ENCODE measurements around the gene GUCD1. TPM values are rescaled to one million over a fixed set of nuclear protein-coding genes. Genes with fewer than 3 reads are reported as not detected.

GUCD1 gene
- total RNA-seq, 2 experiments from 2014 or later: 103 to 104 TPM

DNA sequence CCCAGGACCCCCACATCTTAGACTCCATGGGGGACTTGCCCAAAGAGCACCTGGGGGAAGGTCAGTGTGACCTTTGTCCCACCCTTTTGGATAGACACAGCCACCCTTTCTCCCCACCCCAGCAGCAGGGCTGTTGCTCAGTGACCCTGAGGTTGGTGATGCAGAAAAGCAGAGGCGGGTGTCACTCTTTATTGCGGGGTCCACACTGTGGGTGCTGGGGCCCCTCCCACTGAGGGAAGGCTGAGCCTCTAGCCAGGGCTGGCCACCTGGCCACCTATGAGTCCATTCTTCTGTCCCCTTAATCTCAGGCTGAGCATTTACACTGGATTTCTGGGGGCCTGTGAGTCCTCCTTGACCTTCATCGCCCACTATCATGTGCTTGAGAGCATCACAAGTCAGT lies 30.5 kb upstream of the GUCD1 start:
- Mint-ChIP-seq H3K4me3 (no peak overlapping the region), H3K27ac (no peak overlapping the region), H3K36me3 (no peaks in the 10 kb centered on the region), H3K4me1 (peaks cover 3% of the 10 kb centered on the region), H3K9me3 (no peaks in the 10 kb centered on the region), H3K27me3 (no peaks in the 10 kb centered on the region)
- ATAC-seq (ENCODE audit: low read depth) (no peak), DNase-seq (no peak)
- POLR2A ChIA-PET: no interaction called here

GRCh38 chr22:24584871-24585411 lies 30.0 kb upstream of the GUCD1 start:
- no peak for DNase-seq
- H3K36me3 Mint-ChIP-seq: no peaks in the 10 kb centered on the region
- no peak for ATAC-seq (ENCODE audit: low read depth)
- peaks cover 3% of the 10 kb centered on the region for H3K4me1 Mint-ChIP-seq
- POLR2A ChIA-PET: no interaction called here
- H3K27ac Mint-ChIP-seq: no peak overlapping the region
- no peaks in the 10 kb centered on the region for H3K27me3 Mint-ChIP-seq
- H3K9me3 Mint-ChIP-seq: no peaks in the 10 kb centered on the region
- no peak overlapping the region for H3K4me3 Mint-ChIP-seq

GRCh38 chr22:24584166-24584790 lies 29.3 kb upstream of the GUCD1 start:
- ATAC-seq (ENCODE audit: low read depth): no peak
- no peaks in the 10 kb centered on the region for H3K9me3 Mint-ChIP-seq
- POLR2A ChIA-PET: no interaction called here

DNA sequence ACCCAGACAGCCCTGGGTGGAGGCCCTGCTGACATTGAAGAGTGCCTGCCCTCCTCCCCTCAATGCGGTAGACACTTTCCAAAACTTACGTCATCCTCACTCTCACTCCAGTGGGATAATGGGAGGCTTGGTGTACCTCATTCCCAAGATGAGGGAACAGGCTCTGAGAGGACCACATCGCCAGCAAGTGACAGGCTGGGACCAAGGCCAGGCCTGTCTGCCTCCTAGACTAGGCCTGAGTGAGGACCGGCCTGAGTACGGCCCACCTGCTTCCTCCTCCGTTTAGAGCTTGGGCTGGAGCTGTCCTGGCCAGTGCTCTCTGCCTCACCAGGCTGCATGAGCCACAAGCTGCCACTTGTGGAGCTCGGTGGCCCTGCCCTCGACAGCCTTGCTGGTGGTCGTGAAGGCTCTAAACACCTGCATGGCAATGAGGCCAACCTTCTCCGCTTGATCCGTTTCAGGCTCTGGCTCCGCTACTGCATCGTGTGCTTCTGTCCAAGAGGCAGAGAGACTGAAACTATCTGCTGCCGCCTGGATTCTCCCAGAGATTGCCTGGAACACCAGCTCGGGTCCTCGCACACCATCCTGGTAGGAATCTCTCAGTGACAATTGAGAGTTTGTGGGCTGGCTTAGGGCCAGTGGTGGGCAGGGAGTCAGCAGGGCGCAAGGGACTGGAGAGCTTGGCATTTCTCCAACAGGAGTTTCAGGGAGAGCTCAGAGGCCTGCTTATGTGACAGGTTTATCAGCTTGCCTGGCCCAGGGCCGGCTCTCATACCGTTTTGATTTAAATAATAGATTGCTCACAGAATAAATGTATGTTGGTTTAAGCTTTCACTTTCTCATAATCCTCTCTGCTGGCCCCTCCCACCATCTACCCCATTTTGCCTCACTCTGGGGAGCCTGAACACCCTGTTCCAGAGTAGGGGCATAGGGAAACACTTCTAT lies 28.6 kb upstream of the GUCD1 start:
- peaks cover 2% of the 10 kb centered on the region for H3K36me3 Mint-ChIP-seq
- no peaks in the 10 kb centered on the region for H3K27me3 Mint-ChIP-seq
- H3K9me3 Mint-ChIP-seq: no peaks in the 10 kb centered on the region
- H3K4me3 Mint-ChIP-seq: no peak overlapping the region
- POLR2A ChIA-PET: no interaction called here
- no peak for ATAC-seq (ENCODE audit: low read depth)
- no peak for DNase-seq
- H3K27ac Mint-ChIP-seq: peak overlapping the region; percentile 44
- H3K4me1 Mint-ChIP-seq: peaks cover 3% of the 10 kb centered on the region

More at GRCh38 chr22:24584166-24584790, 29.3 kb upstream of the GUCD1 start:
- Mint-ChIP-seq H3K4me3 (no peak overlapping the region), H3K36me3 (peaks cover 2% of the 10 kb centered on the region), H3K27me3 (no peaks in the 10 kb centered on the region), H3K4me1 (peaks cover 3% of the 10 kb centered on the region), H3K27ac (peak overlapping the region; percentile 44)
- peak; percentile 23 for DNase-seq

- POLR2A ChIA-PET: no interaction called here
- H3K27ac Mint-ChIP-seq: no peak overlapping the region
Observed at GRCh38 chr22:24582056-24582814, 27.3 kb upstream of the GUCD1 start.

GRCh38 chr22:24580276-24580675 lies 25.3 kb upstream of the GUCD1 start:
- ATAC-seq (ENCODE audit: low read depth): no peak
- H3K36me3 Mint-ChIP-seq: peaks cover 8% of the 10 kb centered on the region
- peaks cover 3% of the 10 kb centered on the region for H3K4me1 Mint-ChIP-seq
- no peak overlapping the region for H3K27ac Mint-ChIP-seq
- no peaks in the 10 kb centered on the region for H3K9me3 Mint-ChIP-seq
- H3K4me3 Mint-ChIP-seq: no peak overlapping the region
- POLR2A ChIA-PET: no interaction called here
- no peaks in the 10 kb centered on the region for H3K27me3 Mint-ChIP-seq
- no peak for DNase-seq

More at GRCh38 chr22:24582056-24582814, 27.3 kb upstream of the GUCD1 start:
- DNase-seq (no peak), ATAC-seq (ENCODE audit: low read depth) (no peak)
- Mint-ChIP-seq H3K27me3 (no peaks in the 10 kb centered on the region), H3K4me3 (no peak overlapping the region), H3K36me3 (peaks cover 6% of the 10 kb centered on the region), H3K4me1 (peaks cover 3% of the 10 kb centered on the region), H3K9me3 (no peaks in the 10 kb centered on the region)

DNA sequence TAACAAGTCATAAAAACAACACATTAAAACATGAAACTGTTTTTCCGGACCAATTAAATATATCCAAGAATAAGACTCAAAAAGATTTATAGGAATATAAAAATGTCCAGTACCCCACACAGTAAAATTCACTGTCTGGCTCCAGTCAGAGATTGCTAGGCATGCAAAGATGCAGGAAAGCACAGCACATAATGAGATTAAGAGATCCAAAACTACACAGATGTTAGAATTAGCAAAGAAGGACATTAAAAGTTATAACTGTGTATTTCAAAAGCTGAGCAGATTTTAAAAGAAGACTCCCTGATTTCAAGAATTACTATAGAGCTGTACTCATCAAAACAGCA lies 24.3 kb upstream of the GUCD1 start:
- Mint-ChIP-seq H3K4me1 (peaks cover 5% of the 10 kb centered on the region), H3K27me3 (no peaks in the 10 kb centered on the region), H3K9me3 (no peaks in the 10 kb centered on the region), H3K36me3 (peaks cover 16% of the 10 kb centered on the region), H3K4me3 (no peak overlapping the region), H3K27ac (no peak overlapping the region)
- POLR2A ChIA-PET: no interaction called here
- ATAC-seq (ENCODE audit: low read depth): no peak
- DNase-seq: no peak

DNA sequence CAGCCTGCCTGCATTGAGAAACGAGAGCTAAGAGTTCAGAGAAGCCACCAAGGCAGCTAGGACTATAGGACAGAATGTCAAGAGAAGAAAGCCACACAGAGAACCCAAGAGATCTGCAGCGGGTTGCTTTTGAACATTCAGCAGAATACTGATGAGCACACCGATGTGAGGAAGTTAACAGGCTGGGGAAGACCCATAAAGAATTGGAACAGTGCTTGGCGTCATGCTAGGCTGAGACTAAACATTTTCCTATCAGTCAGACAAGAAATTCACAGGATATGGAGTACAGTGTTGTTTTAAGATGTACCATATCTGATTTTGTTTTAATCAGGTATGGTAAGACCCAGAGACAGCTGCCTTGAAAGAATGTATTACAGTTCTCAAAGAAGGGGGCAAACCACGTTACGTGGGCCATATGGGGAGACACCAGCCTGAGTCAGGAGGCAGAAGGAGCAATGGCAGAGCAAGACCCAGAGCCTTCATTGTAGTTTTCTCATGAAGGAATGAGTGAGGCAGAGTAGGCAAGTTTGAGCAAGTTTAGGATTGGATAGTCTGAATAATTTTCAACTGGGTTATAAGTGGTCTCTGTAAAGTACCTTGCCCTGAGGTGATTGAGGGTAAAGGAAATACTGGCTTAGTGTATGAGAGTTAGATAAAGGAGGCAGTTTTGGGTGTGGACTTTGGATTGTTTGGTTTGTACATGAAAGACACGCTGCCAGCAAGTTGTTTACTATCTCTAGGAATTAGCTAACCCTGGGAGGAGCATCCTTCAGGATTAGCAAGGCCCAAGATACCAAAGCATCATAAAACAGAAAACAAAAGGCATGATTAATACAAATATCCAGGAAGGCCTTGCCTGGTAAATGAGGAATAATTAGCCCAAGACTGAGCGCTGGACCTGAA lies 23.7 kb upstream of the GUCD1 start:
- Mint-ChIP-seq H3K9me3 (no peaks in the 10 kb centered on the region), H3K36me3 (peaks cover 16% of the 10 kb centered on the region), H3K4me1 (peaks cover 2% of the 10 kb centered on the region), H3K27ac (no peak overlapping the region), H3K27me3 (no peaks in the 10 kb centered on the region), H3K4me3 (no peak overlapping the region)
- ATAC-seq (ENCODE audit: low read depth) (no peak), DNase-seq (no peak)
- POLR2A ChIA-PET: no interaction called here

- DNase-seq: no peak
- Mint-ChIP-seq H3K36me3 (peaks cover 28% of the 10 kb centered on the region), H3K9me3 (no peaks in the 10 kb centered on the region), H3K4me3 (no peak overlapping the region), H3K4me1 (peaks cover 2% of the 10 kb centered on the region), H3K27ac (no peak overlapping the region), H3K27me3 (no peaks in the 10 kb centered on the region)
- POLR2A ChIA-PET: no interaction called here
- ATAC-seq (ENCODE audit: low read depth): no peak
Observed at GRCh38 chr22:24576778-24577177, 21.8 kb upstream of the GUCD1 start.

DNA sequence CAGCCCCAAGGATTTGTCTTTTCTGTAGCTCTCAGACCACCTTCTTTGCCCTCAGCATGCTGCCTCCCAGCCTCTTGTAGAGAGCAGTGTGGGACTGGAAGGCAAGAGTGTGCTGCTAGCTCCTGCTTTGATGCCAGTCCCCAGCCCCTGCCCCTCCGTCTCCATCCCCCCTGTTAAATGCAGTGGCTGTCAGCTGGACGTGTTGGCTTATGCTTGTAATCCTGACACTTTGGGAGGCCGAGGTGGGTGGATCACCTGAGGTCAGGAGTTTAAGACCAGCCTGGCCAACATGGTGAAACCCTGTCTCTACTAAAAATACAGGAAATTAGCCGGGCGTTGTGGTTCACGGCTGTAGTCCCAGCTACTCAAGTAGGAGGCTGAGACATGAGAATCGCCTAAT lies 16.3 kb upstream of the GUCD1 start:
- POLR2A ChIA-PET: interaction anchor here (0.6 kb wide), 1 partner anchor 10 kb away, joined by 3 read pairs; no protein-coding TSS in a partner anchor
- no peak for ATAC-seq (ENCODE audit: low read depth)
- peaks cover 5% of the 10 kb centered on the region for H3K4me1 Mint-ChIP-seq
- H3K36me3 Mint-ChIP-seq: peaks cover 31% of the 10 kb centered on the region
- H3K4me3 Mint-ChIP-seq: no peak overlapping the region
- H3K9me3 Mint-ChIP-seq: no peaks in the 10 kb centered on the region
- H3K27ac Mint-ChIP-seq: no peak overlapping the region
- no peaks in the 10 kb centered on the region for H3K27me3 Mint-ChIP-seq
- DNase-seq: no peak

- Mint-ChIP-seq H3K4me1 (peaks cover 9% of the 10 kb centered on the region), H3K27me3 (no peaks in the 10 kb centered on the region), H3K9me3 (no peaks in the 10 kb centered on the region), H3K36me3 (peaks cover 15% of the 10 kb centered on the region), H3K4me3 (no peak overlapping the region), H3K27ac (no peak overlapping the region)
- no peak for ATAC-seq (ENCODE audit: low read depth)
- POLR2A ChIA-PET: no interaction called here
- no peak for DNase-seq
Observed at GRCh38 chr22:24567668-24568067, 12.7 kb upstream of the GUCD1 start.

- Mint-ChIP-seq H3K4me3 (no peak overlapping the region), H3K9me3 (no peaks in the 10 kb centered on the region), H3K27me3 (no peaks in the 10 kb centered on the region), H3K27ac (peak overlapping the region; percentile 30), H3K4me1 (peaks cover 9% of the 10 kb centered on the region), H3K36me3 (peaks cover 13% of the 10 kb centered on the region)
- POLR2A ChIA-PET: interaction anchor here (0.5 to 2.6 kb wide), 2 partner anchors 11 to 548 kb away, joined by 3 to 10 read pairs; partner anchors contain the start of genes GUCD1 and SNRPD3
- ATAC-seq (ENCODE audit: low read depth) (no peak), DNase-seq (no peak)
Observed at GRCh38 chr22:24566899-24567511, 12.1 kb upstream of the GUCD1 start.
